ENCODE results near the gene MEF2A.
A peak's percentile ranks its signal among the peaks of the same experiment; 100 is the strongest.

MEF2A gene

GRCh38 chr15:99709243-99709986, 143.6 kb downstream of the MEF2A start:
- H3K9ac ChIP-seq (ENCODE audit: low read depth, low read length) = peak overlapping the region; percentile 3
- H3K4me2 ChIP-seq (ENCODE audit: low read length) = peak overlapping the region; percentile 75
- peaks cover 24% of the 10 kb centered on the region for H3K36me3 ChIP-seq (ENCODE audit: insufficient read depth, low read length)
- peak overlapping the region; percentile 44 for H3K4me3 ChIP-seq (ENCODE audit: low read length)
- no peaks in the 10 kb centered on the region for H3K9me3 ChIP-seq (replicated peaks; ENCODE audit: low read length)
- peaks cover 32% of the 10 kb centered on the region for H3K4me1 ChIP-seq (ENCODE audit: control insufficient read depth, insufficient read depth, low read length)
- no peaks in the 10 kb centered on the region for H3K27me3 ChIP-seq (ENCODE audit: control insufficient read depth, insufficient read depth, low read length)

GRCh38 chr15:99711625-99712024, 145.8 kb downstream of the MEF2A start:
- Histone ChIP-seq H3K9me3 (replicated peaks; ENCODE audit: low read length) (no peaks in the 10 kb centered on the region), H3K4me3 (ENCODE audit: low read length) (no peak overlapping the region), H3K4me2 (ENCODE audit: low read length) (no peak overlapping the region), H3K9ac (ENCODE audit: low read depth, low read length) (no peak overlapping the region), H3K36me3 (ENCODE audit: insufficient read depth, low read length) (peaks cover 28% of the 10 kb centered on the region), H3K4me1 (ENCODE audit: control insufficient read depth, insufficient read depth, low read length) (peaks cover 32% of the 10 kb centered on the region), H3K27me3 (ENCODE audit: control insufficient read depth, insufficient read depth, low read length) (no peaks in the 10 kb centered on the region)

GRCh38 chr15:99712415-99712814, 146.6 kb downstream of the MEF2A start:
- Histone ChIP-seq H3K9ac (ENCODE audit: low read depth, low read length) (no peak overlapping the region), H3K4me1 (ENCODE audit: control insufficient read depth, insufficient read depth, low read length) (peaks cover 32% of the 10 kb centered on the region), H3K9me3 (replicated peaks; ENCODE audit: low read length) (no peaks in the 10 kb centered on the region), H3K36me3 (ENCODE audit: insufficient read depth, low read length) (peaks cover 28% of the 10 kb centered on the region), H3K4me2 (ENCODE audit: low read length) (no peak overlapping the region), H3K27me3 (ENCODE audit: control insufficient read depth, insufficient read depth, low read length) (no peaks in the 10 kb centered on the region), H3K4me3 (ENCODE audit: low read length) (no peak overlapping the region)

- no peak overlapping the region for H3K4me2 ChIP-seq (ENCODE audit: low read length)
- peaks cover 17% of the 10 kb centered on the region for H3K36me3 ChIP-seq (ENCODE audit: insufficient read depth, low read length)
- no peaks in the 10 kb centered on the region for H3K27me3 ChIP-seq (ENCODE audit: control insufficient read depth, insufficient read depth, low read length)
- no peak overlapping the region for H3K4me3 ChIP-seq (ENCODE audit: low read length)
- no peaks in the 10 kb centered on the region for H3K9me3 ChIP-seq (replicated peaks; ENCODE audit: low read length)
- peaks cover 30% of the 10 kb centered on the region for H3K4me1 ChIP-seq (ENCODE audit: control insufficient read depth, insufficient read depth, low read length)
- H3K9ac ChIP-seq (ENCODE audit: low read depth, low read length) = no peak overlapping the region
Observed at GRCh38 chr15:99716540-99717095, 150.8 kb downstream of the MEF2A start.

- no peak overlapping the region for H3K9ac ChIP-seq (ENCODE audit: low read depth, low read length)
- peaks cover 30% of the 10 kb centered on the region for H3K4me1 ChIP-seq (ENCODE audit: control insufficient read depth, insufficient read depth, low read length)
- no peaks in the 10 kb centered on the region for H3K27me3 ChIP-seq (ENCODE audit: control insufficient read depth, insufficient read depth, low read length)
- no peak overlapping the region for H3K4me2 ChIP-seq (ENCODE audit: low read length)
- H3K4me3 ChIP-seq (ENCODE audit: low read length) = no peak overlapping the region
- H3K36me3 ChIP-seq (ENCODE audit: insufficient read depth, low read length) = peaks cover 13% of the 10 kb centered on the region
- no peaks in the 10 kb centered on the region for H3K9me3 ChIP-seq (replicated peaks; ENCODE audit: low read length)
Observed at GRCh38 chr15:99717161-99718009, 151.6 kb downstream of the MEF2A start.

DNA sequence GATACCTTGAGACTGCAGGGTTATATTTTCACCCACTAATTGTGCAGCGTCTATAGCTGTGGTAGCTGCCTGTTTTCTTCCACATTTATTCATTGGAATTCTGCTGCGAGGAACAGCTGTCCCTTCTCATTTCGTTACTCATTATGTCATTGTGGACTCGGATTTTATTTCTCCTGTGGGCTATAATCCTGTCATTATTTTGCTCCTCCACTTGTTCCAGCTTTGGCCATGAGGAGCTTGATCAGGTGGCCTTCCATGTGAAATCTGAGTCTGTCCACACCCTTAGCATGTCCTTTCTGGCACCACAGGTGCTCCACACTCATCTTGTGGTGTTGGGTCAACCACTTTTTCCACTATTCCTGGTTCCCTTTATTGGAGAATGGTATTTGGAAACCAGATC, 152.6 kb downstream of the MEF2A start:
- peaks cover 30% of the 10 kb centered on the region for H3K4me1 ChIP-seq (ENCODE audit: control insufficient read depth, insufficient read depth, low read length)
- no peaks in the 10 kb centered on the region for H3K27me3 ChIP-seq (ENCODE audit: control insufficient read depth, insufficient read depth, low read length)
- no peak overlapping the region for H3K9ac ChIP-seq (ENCODE audit: low read depth, low read length)
- H3K9me3 ChIP-seq (replicated peaks; ENCODE audit: low read length) = no peaks in the 10 kb centered on the region
- peaks cover 4% of the 10 kb centered on the region for H3K36me3 ChIP-seq (ENCODE audit: insufficient read depth, low read length)
- H3K4me3 ChIP-seq (ENCODE audit: low read length) = no peak overlapping the region
- H3K4me2 ChIP-seq (ENCODE audit: low read length) = no peak overlapping the region

GRCh38 chr15:99719096-99719541, 153.3 kb downstream of the MEF2A start:
- H3K9me3 ChIP-seq (replicated peaks; ENCODE audit: low read length) = no peaks in the 10 kb centered on the region
- no peak overlapping the region for H3K9ac ChIP-seq (ENCODE audit: low read depth, low read length)
- H3K27me3 ChIP-seq (ENCODE audit: control insufficient read depth, insufficient read depth, low read length) = no peaks in the 10 kb centered on the region
- H3K4me2 ChIP-seq (ENCODE audit: low read length) = no peak overlapping the region
- peaks cover 4% of the 10 kb centered on the region for H3K36me3 ChIP-seq (ENCODE audit: insufficient read depth, low read length)
- peaks cover 30% of the 10 kb centered on the region for H3K4me1 ChIP-seq (ENCODE audit: control insufficient read depth, insufficient read depth, low read length)
- H3K4me3 ChIP-seq (ENCODE audit: low read length) = no peak overlapping the region

GRCh38 chr15:99720533-99720932, 154.7 kb downstream of the MEF2A start:
- no peaks in the 10 kb centered on the region for H3K27me3 ChIP-seq (ENCODE audit: control insufficient read depth, insufficient read depth, low read length)
- H3K36me3 ChIP-seq (ENCODE audit: insufficient read depth, low read length) = peaks cover under 1% of the 10 kb centered on the region
- H3K4me2 ChIP-seq (ENCODE audit: low read length) = no peak overlapping the region
- H3K4me1 ChIP-seq (ENCODE audit: control insufficient read depth, insufficient read depth, low read length) = peaks cover 30% of the 10 kb centered on the region
- no peak overlapping the region for H3K4me3 ChIP-seq (ENCODE audit: low read length)
- no peaks in the 10 kb centered on the region for H3K9me3 ChIP-seq (replicated peaks; ENCODE audit: low read length)
- H3K9ac ChIP-seq (ENCODE audit: low read depth, low read length) = no peak overlapping the region

DNA sequence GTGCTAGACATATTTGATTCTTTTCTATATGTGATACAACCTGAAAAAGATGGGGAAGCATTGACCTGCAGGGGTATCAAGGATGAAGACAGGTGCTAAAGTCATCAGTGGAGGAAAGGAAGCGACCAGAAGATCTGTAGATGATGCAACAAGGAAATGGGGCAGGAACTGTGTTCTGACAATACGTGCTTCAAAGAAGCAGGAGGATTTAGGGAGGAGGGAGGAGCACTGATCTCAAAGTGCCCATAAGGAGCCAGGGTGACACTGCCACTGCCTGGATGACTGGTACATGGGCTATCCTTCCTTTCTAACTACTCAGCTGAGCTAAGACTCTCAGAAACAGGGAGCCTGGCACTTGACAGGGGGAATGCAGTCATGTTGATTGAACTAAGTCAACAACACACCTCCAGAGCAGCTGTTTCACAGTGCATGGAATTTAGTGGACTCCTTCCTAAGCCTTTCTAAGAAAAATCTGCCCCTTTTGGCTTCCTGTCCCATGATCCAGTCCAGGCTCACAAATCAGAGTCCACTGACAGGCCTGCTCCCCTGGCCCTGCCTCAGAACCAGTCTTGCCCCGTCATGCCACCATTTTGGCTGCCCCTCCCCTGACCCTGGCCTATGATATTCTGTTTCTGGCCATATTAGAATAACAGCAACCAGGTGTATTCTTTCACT, 155.5 kb downstream of the MEF2A start:
- Histone ChIP-seq H3K27me3 (ENCODE audit: control insufficient read depth, insufficient read depth, low read length) (no peaks in the 10 kb centered on the region), H3K4me3 (ENCODE audit: low read length) (no peak overlapping the region), H3K4me2 (ENCODE audit: low read length) (no peak overlapping the region), H3K36me3 (ENCODE audit: insufficient read depth, low read length) (no peaks in the 10 kb centered on the region), H3K9me3 (replicated peaks; ENCODE audit: low read length) (no peaks in the 10 kb centered on the region), H3K4me1 (ENCODE audit: control insufficient read depth, insufficient read depth, low read length) (peaks cover 30% of the 10 kb centered on the region), H3K9ac (ENCODE audit: low read depth, low read length) (no peak overlapping the region)

GRCh38 chr15:99721896-99722295, 156.1 kb downstream of the MEF2A start:
- H3K9ac ChIP-seq (ENCODE audit: low read depth, low read length) = no peak overlapping the region
- H3K36me3 ChIP-seq (ENCODE audit: insufficient read depth, low read length) = no peaks in the 10 kb centered on the region
- no peak overlapping the region for H3K4me2 ChIP-seq (ENCODE audit: low read length)
- H3K9me3 ChIP-seq (replicated peaks; ENCODE audit: low read length) = no peaks in the 10 kb centered on the region
- H3K4me1 ChIP-seq (ENCODE audit: control insufficient read depth, insufficient read depth, low read length) = peaks cover 28% of the 10 kb centered on the region
- H3K27me3 ChIP-seq (ENCODE audit: control insufficient read depth, insufficient read depth, low read length) = no peaks in the 10 kb centered on the region
- H3K4me3 ChIP-seq (ENCODE audit: low read length) = no peak overlapping the region

GRCh38 chr15:99722406-99722805, 156.6 kb downstream of the MEF2A start:
- no peaks in the 10 kb centered on the region for H3K27me3 ChIP-seq (ENCODE audit: control insufficient read depth, insufficient read depth, low read length)

More at GRCh38 chr15:99722406-99722805, 156.6 kb downstream of the MEF2A start:
- H3K4me3 ChIP-seq (ENCODE audit: low read length) = no peak overlapping the region
- no peak overlapping the region for H3K9ac ChIP-seq (ENCODE audit: low read depth, low read length)
- H3K4me2 ChIP-seq (ENCODE audit: low read length) = no peak overlapping the region
- no peaks in the 10 kb centered on the region for H3K36me3 ChIP-seq (ENCODE audit: insufficient read depth, low read length)
- no peaks in the 10 kb centered on the region for H3K9me3 ChIP-seq (replicated peaks; ENCODE audit: low read length)
- H3K4me1 ChIP-seq (ENCODE audit: control insufficient read depth, insufficient read depth, low read length) = peaks cover 23% of the 10 kb centered on the region
